GM21381 (cell line): ENCODE data around the gene TMEM171.

Experiments
- ATAC-seq: cut with Tn5 transposase; IDR thresholded peaks from one replicate; pipeline ENCODE4 v1.9.1; 2021; ENCODE audit warnings: mild to moderate bottlenecking, moderate library complexity; ENCODE audit not compliant: unreplicated experiment

TMEM171 gene

GRCh38 chr5:73120222-73121118 lies at the start of gene TMEM171:
TMEM171 (plus strand) TSS chr5:73120575; CDS start chr5:73123374, 2,799 bp downstream.
- ATAC-seq = no peak

GRCh38 chr5:73081093-73081492 lies 39.3 kb upstream of the TMEM171 start:
- no peak for ATAC-seq

- no peak for ATAC-seq
Observed at GRCh38 chr5:73088026-73088425, 32.3 kb upstream of the TMEM171 start.

- no peak for ATAC-seq
Observed at GRCh38 chr5:73093943-73094342, 26.4 kb upstream of the TMEM171 start.

- ATAC-seq = no peak
Observed at GRCh38 chr5:73094415-73094814, 26.0 kb upstream of the TMEM171 start.

- no peak for ATAC-seq
Observed at GRCh38 chr5:73095564-73096238, 24.7 kb upstream of the TMEM171 start.

GRCh38 chr5:73096239-73096575 lies 24.2 kb upstream of the TMEM171 start:
- no peak for ATAC-seq

GRCh38 chr5:73097740-73098139 lies 22.6 kb upstream of the TMEM171 start:
- no peak for ATAC-seq

GRCh38 chr5:73100109-73100508 lies 20.3 kb upstream of the TMEM171 start:
- no peak for ATAC-seq

- no peak for ATAC-seq
Observed at GRCh38 chr5:73103870-73104299, 16.5 kb upstream of the TMEM171 start.

GRCh38 chr5:73104326-73104725 lies 16.0 kb upstream of the TMEM171 start:
- ATAC-seq = no peak

GRCh38 chr5:73106335-73106734 lies 14.0 kb upstream of the TMEM171 start:
- ATAC-seq = no peak

GRCh38 chr5:73110190-73110589 lies 10.2 kb upstream of the TMEM171 start:
- no peak for ATAC-seq

GRCh38 chr5:73111536-73111935 lies 8.8 kb upstream of the TMEM171 start:
- no peak for ATAC-seq

- ATAC-seq = no peak
Observed at GRCh38 chr5:73112359-73112758, 8.0 kb upstream of the TMEM171 start.

- ATAC-seq = no peak
Observed at GRCh38 chr5:73114044-73114688, 6.2 kb upstream of the TMEM171 start.

- ATAC-seq = no peak
Observed at GRCh38 chr5:73115399-73116051, 4.8 kb upstream of the TMEM171 start.

GRCh38 chr5:73116506-73116905 lies 3.9 kb upstream of the TMEM171 start:
- no peak for ATAC-seq

- ATAC-seq = no peak
Observed at GRCh38 chr5:73117088-73117740, 3.2 kb upstream of the TMEM171 start.

- ATAC-seq = no peak
Observed at GRCh38 chr5:73118391-73118973, 1.9 kb upstream of the TMEM171 start.
